Occipital lobe (tissue), 3 donors: Measurements from ENCODE around the gene FGF21. TPM values are rescaled to one million over a fixed set of nuclear protein-coding genes. Genes with fewer than 3 reads are reported as not detected.
"Not testable (repeated sequence)": the region's sequence is repeated elsewhere in the genome, so short reads cannot be mapped to it uniquely, and the experiment has no call there.

Experiments
- DNase-seq: peaks from one replicate; lab custom pipeline; 2025; lab: John Stamatoyannopoulos, UW
- small RNA-seq: library from RNA; depleted of rRNA; stranded (forward); fragments of <200 nt; gene quantifications from one replicate; pipeline ENCODE3, GENCODE V24; 2014
- total RNA-seq: library from RNA; depleted of rRNA; stranded (reverse); fragments of >200 nt; gene quantifications from one replicate; pipeline ENCODE4 v1.2.3, GENCODE V29; 2014

The FGF21 gene
- total RNA-seq, 1 donor from 2014 or later: not detected

- not testable (repeated sequence) for DNase-seq
These were observed 31.1 kb downstream of the FGF21 start for GRCh38 chr19:48786422-48786821.

GRCh38 chr19:48787331-48787730 lies 32.0 kb downstream of the FGF21 start:
- DNase-seq: not testable (repeated sequence)

DNA sequence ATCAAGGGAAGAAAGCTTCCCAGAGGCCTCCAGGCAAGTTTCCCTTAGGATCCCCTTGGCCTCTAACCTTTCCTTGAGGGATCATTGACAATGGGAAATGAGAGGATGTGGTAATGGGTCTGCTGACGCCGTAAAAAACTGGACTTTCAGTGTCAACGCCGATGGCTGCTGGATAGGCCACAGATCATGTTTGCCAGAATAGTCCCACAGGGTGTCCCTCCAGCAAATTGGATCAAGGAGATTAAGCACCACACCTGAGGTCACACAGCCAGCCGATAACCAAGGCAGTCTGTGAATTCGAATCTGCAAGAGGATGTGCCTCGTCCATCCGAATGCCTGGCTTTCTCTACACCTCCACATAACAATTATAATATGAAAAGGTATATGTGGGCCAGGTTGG lies 37.9 kb downstream of the FGF21 start:
- no peak for DNase-seq

- DNase-seq: no peak
These were observed 39.0 kb downstream of the FGF21 start for GRCh38 chr19:48794291-48794690.

DNA sequence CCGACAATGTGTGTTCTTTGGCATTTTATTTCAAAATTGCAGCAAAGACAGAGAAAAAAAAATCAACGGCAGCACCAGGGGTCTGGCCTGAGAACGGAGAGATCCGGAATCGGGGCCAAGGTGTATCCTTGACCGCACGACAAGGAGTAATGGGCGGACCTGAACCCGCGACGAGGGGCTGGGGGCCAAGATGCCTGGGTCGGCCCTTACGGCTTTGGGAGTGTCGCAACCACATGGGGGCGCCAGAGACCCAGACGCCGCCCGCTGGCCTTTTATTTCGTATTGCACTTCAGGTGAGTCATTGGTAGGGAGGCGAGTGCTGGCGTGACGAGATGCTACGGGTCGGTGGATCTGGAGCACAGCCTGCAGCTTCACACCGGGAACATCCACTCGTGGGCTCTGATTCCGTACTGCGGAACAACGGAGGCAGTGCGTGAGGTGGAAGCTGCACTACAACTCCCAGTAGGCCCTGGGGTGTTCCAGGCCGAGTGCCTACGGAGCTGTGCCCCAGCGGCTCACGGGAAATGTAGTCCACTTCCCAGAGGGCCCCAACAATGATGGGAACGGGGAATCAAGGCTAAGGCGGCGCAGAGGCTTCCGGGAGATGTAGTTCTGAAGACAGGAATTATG lies 39.8 kb downstream of the FGF21 start:
- DNase-seq: peak; percentile 92

GRCh38 chr19:48795685-48796070 lies 40.4 kb downstream of the FGF21 start:
- no peak for DNase-seq

DNA sequence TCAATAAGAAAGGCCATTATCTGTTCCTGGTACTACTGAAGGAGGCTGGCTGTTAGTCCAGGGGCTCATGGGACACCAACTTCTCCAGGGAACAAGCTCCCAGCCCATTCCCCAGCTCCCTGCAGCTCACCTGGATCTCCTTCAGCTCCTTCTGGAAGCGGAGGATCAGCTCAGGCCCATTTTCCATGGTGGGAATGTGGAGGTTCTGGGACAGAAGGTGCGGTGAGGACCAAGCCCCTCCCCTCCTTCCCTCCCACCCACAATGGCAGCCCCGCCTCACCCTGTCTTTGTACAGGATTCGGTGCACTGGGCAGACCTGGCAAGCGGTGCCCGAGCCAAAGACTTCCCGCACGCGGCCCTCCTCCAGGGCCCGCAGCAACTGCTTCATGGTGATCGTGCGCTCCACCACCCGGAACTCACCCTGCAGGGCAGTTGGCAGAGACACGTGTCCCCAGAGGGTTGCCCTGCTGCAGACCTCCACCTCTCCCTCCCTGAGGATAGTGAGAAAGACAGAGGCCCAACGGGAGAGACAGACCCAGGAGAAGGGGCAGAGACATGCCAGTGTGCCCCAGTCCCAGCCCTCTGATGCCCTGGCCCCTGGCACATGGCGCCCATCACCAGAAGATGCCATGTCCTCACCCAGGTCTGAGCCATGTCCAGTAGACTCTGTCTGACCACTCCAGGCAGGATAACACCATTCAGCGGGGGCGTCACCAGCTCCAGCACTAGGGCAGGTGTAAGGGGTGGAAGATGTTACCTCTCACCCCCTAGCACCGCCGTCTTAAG lies 41.2 kb downstream of the FGF21 start:
- DNase-seq: no peak

GRCh38 chr19:48797103-48797502 lies 41.8 kb downstream of the FGF21 start:
- no peak for DNase-seq

GRCh38 chr19:48798937-48799336 lies 43.6 kb downstream of the FGF21 start:
- no peak for DNase-seq

GRCh38 chr19:48799358-48800300 lies 44.3 kb downstream of the FGF21 start:
- no peak for DNase-seq

- DNase-seq: no peak
These were observed 47.3 kb downstream of the FGF21 start for GRCh38 chr19:48802623-48803022.

GRCh38 chr19:48804496-48804895 lies 49.2 kb downstream of the FGF21 start:
- no peak for DNase-seq

GRCh38 chr19:48805452-48805851 lies 50.1 kb downstream of the FGF21 start:
- no peak for DNase-seq

GRCh38 chr19:48806518-48806817 lies 51.1 kb downstream of the FGF21 start:
- DNase-seq: peak; percentile 64

- DNase-seq: no peak
These were observed 51.7 kb downstream of the FGF21 start for GRCh38 chr19:48806818-48807589.

DNA sequence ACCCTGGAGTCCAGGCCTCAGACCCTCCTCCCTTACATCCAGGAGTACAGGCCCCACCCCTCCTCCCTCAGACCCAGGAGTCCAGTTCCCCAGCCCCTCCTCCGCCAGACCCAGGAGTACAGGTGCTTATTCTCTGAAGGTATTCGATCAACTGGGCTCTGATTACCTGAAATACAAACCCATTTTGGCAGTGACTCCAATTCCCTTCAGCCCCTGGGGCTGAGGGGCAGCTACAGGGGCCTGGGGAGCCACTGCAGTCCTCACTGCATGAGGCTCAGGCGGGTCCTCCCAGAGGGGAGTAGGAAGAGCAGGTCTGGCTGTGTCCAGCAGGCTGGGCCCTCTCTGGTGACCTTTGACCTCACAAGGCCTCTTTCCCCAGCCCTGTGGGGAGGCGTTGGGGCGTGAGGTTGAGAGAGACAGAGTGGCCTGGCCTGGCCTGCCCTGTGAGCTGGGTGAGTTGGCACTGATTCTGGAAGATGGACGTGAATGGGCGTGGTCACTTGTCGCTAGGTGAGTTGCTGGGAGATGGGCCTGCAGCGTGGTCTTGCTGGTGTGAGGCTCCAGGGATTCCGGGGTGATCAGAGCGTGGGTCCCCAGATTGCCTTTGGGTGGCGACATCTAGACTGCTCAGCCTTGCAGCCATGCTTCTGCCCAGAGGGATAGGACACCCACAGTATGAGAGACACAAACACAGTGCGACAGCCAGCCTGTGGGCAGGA lies 52.4 kb downstream of the FGF21 start:
- no peak for DNase-seq

Small RNA genes lying within 50 kb of the gene (small RNA-seq; reads per million reads assigned to genes)
- not detected for gene RNU6-317P

Other genes with a start within 250 kb of the FGF21 start
- gene LMTK3, start 243.7 kb upstream of the FGF21 start, total RNA-seq: 9.5 TPM
- not detected for gene SULT2B1, start 203.4 kb upstream of the FGF21 start, total RNA-seq
- gene SPACA4, start 148.8 kb upstream of the FGF21 start, total RNA-seq: not detected
- gene FAM83E, start 140.4 kb upstream of the FGF21 start, total RNA-seq: 0.47 TPM
- 1,447 TPM for gene RPL18, start 136.3 kb upstream of the FGF21 start, total RNA-seq
- gene SPHK2, start 136.0 kb upstream of the FGF21 start, total RNA-seq: 7.2 TPM
- gene DBP, start 118.1 kb upstream of the FGF21 start, total RNA-seq: 4.8 TPM
- 9.8 TPM for gene CA11, start 109.3 kb upstream of the FGF21 start, total RNA-seq
- gene NTN5, start 82.5 kb upstream of the FGF21 start, total RNA-seq: not detected
- gene FUT2, start 59.6 kb upstream of the FGF21 start, total RNA-seq: not detected
- 0.62 TPM for gene MAMSTR, start 35.8 kb upstream of the FGF21 start, total RNA-seq
- gene RASIP1, start 14.9 kb upstream of the FGF21 start, total RNA-seq: 3.3 TPM
- 0.16 TPM for gene IZUMO1, start 8.6 kb upstream of the FGF21 start, total RNA-seq
- 0.47 TPM for gene FUT1, start 2.9 kb upstream of the FGF21 start, total RNA-seq
- gene BCAT2, start 55.5 kb downstream of the FGF21 start, total RNA-seq: 12.5 TPM
- gene HSD17B14, start 81.0 kb downstream of the FGF21 start, total RNA-seq: 2.5 TPM
- gene PLEKHA4, start 113.1 kb downstream of the FGF21 start, total RNA-seq: 0.31 TPM
- 24.6 TPM for gene PPP1R15A, start 116.9 kb downstream of the FGF21 start, total RNA-seq
- not detected for gene TULP2, start 143.2 kb downstream of the FGF21 start, total RNA-seq
- 42.6 TPM for gene NUCB1, start 144.8 kb downstream of the FGF21 start, total RNA-seq
- not detected for gene DHDH, start 178.2 kb downstream of the FGF21 start, total RNA-seq
- 12.5 TPM for gene BAX, start 199.4 kb downstream of the FGF21 start, total RNA-seq
- 677 TPM for gene FTL, start 209.8 kb downstream of the FGF21 start, total RNA-seq
- 14.2 TPM for gene GYS1, start 237.8 kb downstream of the FGF21 start, total RNA-seq
- 81.4 TPM for gene RUVBL2, start 238.4 kb downstream of the FGF21 start, total RNA-seq